ENCODE data around the gene TNNI3. TPM values are rescaled to one million over a fixed set of nuclear protein-coding genes. Genes with fewer than 3 reads are reported as not detected.

TNNI3 gene
- total RNA-seq, 1 experiment from 2014 or later = 14.6 TPM

DNA sequence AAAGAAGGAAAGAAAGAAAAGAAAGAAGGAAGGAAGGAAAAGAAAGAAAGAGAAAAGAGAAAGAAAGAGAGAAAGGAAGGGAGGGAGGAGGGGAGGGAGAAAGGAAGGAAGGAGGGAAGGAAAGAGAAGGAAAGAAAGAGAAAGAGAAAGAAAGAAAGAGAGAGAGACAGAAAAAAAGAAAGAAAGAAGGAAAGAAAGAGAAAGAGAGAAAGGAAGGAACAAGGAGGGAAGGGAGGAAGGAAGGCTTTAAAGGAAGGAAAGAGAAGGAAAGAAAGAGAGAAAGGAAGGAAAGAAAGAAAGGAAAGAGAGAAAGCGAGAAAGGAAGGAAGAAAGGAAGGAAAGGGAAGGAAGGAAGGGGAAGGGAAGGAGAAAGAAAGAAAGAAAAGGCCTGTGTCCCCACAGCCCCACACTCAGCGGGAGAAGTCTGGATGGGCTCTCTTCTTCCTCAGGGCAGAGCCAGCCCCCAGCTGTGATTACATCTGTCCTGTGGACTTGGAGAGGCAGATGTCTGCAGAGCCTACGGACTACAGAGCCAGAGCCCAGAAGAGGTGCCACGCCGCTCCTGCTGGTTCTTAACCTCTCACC, 42.2 kb upstream of the TNNI3 start:
- no peak for DNase-seq (ENCODE audit: low read depth, low spot score)
- Histone ChIP-seq H3K27me3 (ENCODE audit: control insufficient read depth, insufficient read depth, low read length) (no peaks in the 10 kb centered on the region), H3K9me3 (ENCODE audit: control insufficient read depth, insufficient read depth, low read depth, low read length) (no peaks in the 10 kb centered on the region), H3K4me1 (ENCODE audit: control insufficient read depth, insufficient read depth, low read length) (no peaks in the 10 kb centered on the region), H3K4me3 (ENCODE audit: low read depth in 2 of 2, low read length in 2 of 2) (no peak overlapping the region), H3K27ac (ENCODE audit: low read length) (no peak overlapping the region), H3K36me3 (ENCODE audit: control insufficient read depth, insufficient read depth, low read length) (peaks cover 20% of the 10 kb centered on the region)
- CTCF ChIA-PET = no interaction called here
- TF ChIP-seq TCF7L2 (IDR thresholded peaks at IDR 0.05; ENCODE audit: low read depth, low read length) (no peak), POLR2AphosphoS5 (IDR thresholded peaks at IDR 0.05; ENCODE audit: low read depth, low read length) (no peak), SIN3A (IDR thresholded peaks at IDR 0.05; ENCODE audit: borderline replicate concordance, insufficient read depth, low read depth, low read length) (no peak)
- TF ChIP-seq, protein P1, sequence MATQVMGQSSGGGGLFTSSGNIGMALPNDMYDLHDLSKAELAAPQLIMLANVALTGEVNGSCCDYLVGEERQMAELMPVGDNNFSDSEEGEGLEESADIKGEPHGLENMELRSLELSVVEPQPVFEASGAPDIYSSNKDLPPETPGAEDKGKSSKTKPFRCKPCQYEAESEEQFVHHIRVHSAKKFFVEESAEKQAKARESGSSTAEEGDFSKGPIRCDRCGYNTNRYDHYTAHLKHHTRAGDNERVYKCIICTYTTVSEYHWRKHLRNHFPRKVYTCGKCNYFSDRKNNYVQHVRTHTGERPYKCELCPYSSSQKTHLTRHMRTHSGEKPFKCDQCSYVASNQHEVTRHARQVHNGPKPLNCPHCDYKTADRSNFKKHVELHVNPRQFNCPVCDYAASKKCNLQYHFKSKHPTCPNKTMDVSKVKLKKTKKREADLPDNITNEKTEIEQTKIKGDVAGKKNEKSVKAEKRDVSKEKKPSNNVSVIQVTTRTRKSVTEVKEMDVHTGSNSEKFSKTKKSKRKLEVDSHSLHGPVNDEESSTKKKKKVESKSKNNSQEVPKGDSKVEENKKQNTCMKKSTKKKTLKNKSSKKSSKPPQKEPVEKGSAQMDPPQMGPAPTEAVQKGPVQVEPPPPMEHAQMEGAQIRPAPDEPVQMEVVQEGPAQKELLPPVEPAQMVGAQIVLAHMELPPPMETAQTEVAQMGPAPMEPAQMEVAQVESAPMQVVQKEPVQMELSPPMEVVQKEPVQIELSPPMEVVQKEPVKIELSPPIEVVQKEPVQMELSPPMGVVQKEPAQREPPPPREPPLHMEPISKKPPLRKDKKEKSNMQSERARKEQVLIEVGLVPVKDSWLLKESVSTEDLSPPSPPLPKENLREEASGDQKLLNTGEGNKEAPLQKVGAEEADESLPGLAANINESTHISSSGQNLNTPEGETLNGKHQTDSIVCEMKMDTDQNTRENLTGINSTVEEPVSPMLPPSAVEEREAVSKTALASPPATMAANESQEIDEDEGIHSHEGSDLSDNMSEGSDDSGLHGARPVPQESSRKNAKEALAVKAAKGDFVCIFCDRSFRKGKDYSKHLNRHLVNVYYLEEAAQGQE (IDR thresholded peaks at IDR 0.05; ENCODE audit: insufficient read depth in 1 of 2, low read depth in 2 of 2, low read length in 1 of 2) = no peak
- TF ChIP-seq, protein P2, sequence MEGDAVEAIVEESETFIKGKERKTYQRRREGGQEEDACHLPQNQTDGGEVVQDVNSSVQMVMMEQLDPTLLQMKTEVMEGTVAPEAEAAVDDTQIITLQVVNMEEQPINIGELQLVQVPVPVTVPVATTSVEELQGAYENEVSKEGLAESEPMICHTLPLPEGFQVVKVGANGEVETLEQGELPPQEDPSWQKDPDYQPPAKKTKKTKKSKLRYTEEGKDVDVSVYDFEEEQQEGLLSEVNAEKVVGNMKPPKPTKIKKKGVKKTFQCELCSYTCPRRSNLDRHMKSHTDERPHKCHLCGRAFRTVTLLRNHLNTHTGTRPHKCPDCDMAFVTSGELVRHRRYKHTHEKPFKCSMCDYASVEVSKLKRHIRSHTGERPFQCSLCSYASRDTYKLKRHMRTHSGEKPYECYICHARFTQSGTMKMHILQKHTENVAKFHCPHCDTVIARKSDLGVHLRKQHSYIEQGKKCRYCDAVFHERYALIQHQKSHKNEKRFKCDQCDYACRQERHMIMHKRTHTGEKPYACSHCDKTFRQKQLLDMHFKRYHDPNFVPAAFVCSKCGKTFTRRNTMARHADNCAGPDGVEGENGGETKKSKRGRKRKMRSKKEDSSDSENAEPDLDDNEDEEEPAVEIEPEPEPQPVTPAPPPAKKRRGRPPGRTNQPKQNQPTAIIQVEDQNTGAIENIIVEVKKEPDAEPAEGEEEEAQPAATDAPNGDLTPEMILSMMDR (IDR thresholded peaks at IDR 0.05) = no peak
- no TSS peak for BruUV-seq (replicated peaks)
- intact Hi-C loops (cut with micrococcal nuclease; ENCODE audit: unreplicated experiment) (no loop called here), in situ Hi-C loops (cut with HindIII; ENCODE audit: low pct_unique_long_range_greater_than_20kb, low sequenced_read_pairs) (no loop called here)
- POLR2A ChIA-PET = no interaction called here
- no peak for ATAC-seq

DNA sequence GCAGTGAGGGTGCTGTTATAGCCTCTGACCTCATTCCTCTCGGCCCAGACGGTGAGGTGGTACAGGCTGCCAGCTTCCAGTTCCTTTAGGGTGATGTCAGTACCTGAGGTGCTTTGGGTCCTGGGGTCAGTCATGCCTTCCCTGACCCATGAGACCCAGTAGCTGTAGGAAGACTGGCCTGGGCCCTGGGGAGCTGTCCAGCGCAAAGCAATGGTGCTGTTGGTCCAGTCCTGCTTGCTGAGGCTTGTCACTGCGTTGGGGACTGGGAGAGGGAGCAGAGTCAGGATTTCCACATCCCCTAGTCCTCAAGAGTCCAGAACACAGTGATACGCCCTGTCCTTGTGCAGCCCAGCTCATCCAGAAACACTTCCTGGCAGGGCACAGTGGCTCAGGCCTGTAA, 41.1 kb upstream of the TNNI3 start:
- Histone ChIP-seq H3K27ac (ENCODE audit: low read length) (no peak overlapping the region), H3K27me3 (ENCODE audit: control insufficient read depth, insufficient read depth, low read length) (no peaks in the 10 kb centered on the region), H3K9me3 (ENCODE audit: control insufficient read depth, insufficient read depth, low read depth, low read length) (no peaks in the 10 kb centered on the region), H3K36me3 (ENCODE audit: control insufficient read depth, insufficient read depth, low read length) (peaks cover 14% of the 10 kb centered on the region; the same call in 1 of the 2 replicates), H3K4me1 (ENCODE audit: control insufficient read depth, insufficient read depth, low read length) (no peaks in the 10 kb centered on the region), H3K4me3 (ENCODE audit: low read depth in 2 of 2, low read length in 2 of 2) (no peak overlapping the region)
- ATAC-seq = no peak
- no TSS peak for BruUV-seq (replicated peaks)
- no peak for DNase-seq (ENCODE audit: low read depth, low spot score)
- in situ Hi-C loops (cut with HindIII; ENCODE audit: low pct_unique_long_range_greater_than_20kb, low sequenced_read_pairs) (no loop called here), intact Hi-C loops (cut with micrococcal nuclease; ENCODE audit: unreplicated experiment) (no loop called here)
- CTCF ChIA-PET = no interaction called here
- TF ChIP-seq, protein P1 (IDR thresholded peaks at IDR 0.05; ENCODE audit: insufficient read depth in 1 of 2, low read depth in 2 of 2, low read length in 1 of 2) = peak; percentile 80 to 87
- TF ChIP-seq TCF7L2 (IDR thresholded peaks at IDR 0.05; ENCODE audit: low read depth, low read length) = no peak
- POLR2A ChIA-PET = interaction anchor here (0.6 kb wide), 1 partner anchor 10 kb away, joined by 4 read pairs; the partner anchor contains the start of gene PTPRH

Measured in Panc1 (cell line).